Mesodermal cell (in vitro differentiated cells): ENCODE data around the gene VIPR2.
"Not testable (repeated sequence)": the region's sequence is repeated elsewhere in the genome, so short reads cannot be mapped to it uniquely, and the experiment has no call there.

ENCODE experiments used
- H3K27ac ChIP-seq: 2 replicates; pipeline ENCODE4 v1.7.0; 2013; ENCODE audit warnings: mild to moderate bottlenecking, low read depth, low read length, moderate library complexity; ENCODE audit not compliant: severe bottlenecking
- H3K36me3 ChIP-seq: 2 replicates; pipeline ENCODE4 v1.7.1; 2013; ENCODE audit warnings: mild to moderate bottlenecking, low read length, moderate library complexity; ENCODE audit not compliant: control insufficient read depth, insufficient read depth
- H3K4me1 ChIP-seq: one replicate; pipeline ENCODE4 v1.7.1; 2013; ENCODE audit warnings: mild to moderate bottlenecking, low read length; ENCODE audit not compliant: insufficient read depth, control insufficient read depth, poor library complexity, severe bottlenecking
- H3K4me3 ChIP-seq: 2 replicates; pipeline ENCODE4 v1.7.0; 2013; ENCODE audit warnings: low read length, control low read depth, mild to moderate bottlenecking; ENCODE audit not compliant: insufficient read depth, poor library complexity, severe bottlenecking; ENCODE audit errors: extremely low read depth
- H3K9me3 ChIP-seq: 2 replicates; pipeline ENCODE4 v1.7.1; 2013; ENCODE audit warnings: mild to moderate bottlenecking, low read length, moderate library complexity; ENCODE audit not compliant: control insufficient read depth
- WGBS, 2 experiments: methylation state at CpG; one replicate each; pipeline ENCODE4 v1.1.5; 2013; ENCODE audit warnings: missing lambda C conversion rate in 2 of 2; ENCODE audit not compliant: insufficient coverage in 2 of 2; 5-methylcytosine and 5-hydroxymethylcytosine counted together

Gene VIPR2

GRCh38 chr7:159172400-159172799 lies 27.7 kb upstream of the VIPR2 start:
- no peak overlapping the region for H3K27ac ChIP-seq
- 20 to 83% methylated on average over 1 to 9 of the region's 9 CpGs for WGBS, 2 experiments
- peaks cover 46% of the 10 kb centered on the region for H3K9me3 ChIP-seq

GRCh38 chr7:159169391-159169790 lies 24.7 kb upstream of the VIPR2 start:
- H3K27ac ChIP-seq: no peak overlapping the region
- peaks cover 36% of the 10 kb centered on the region for H3K9me3 ChIP-seq
- no peaks in the 10 kb centered on the region for H3K4me1 ChIP-seq
- WGBS, 2 experiments: 76 to 81% methylated on average over 11 to 17 of the region's 17 CpGs
- no peaks in the 10 kb centered on the region for H3K36me3 ChIP-seq
- H3K4me3 ChIP-seq: no peak overlapping the region

More at GRCh38 chr7:159172400-159172799, 27.7 kb upstream of the VIPR2 start:
- Histone ChIP-seq H3K4me1 (no peaks in the 10 kb centered on the region), H3K36me3 (no peaks in the 10 kb centered on the region), H3K4me3 (no peak overlapping the region)

- 79 to 85% methylated on average over 13 of the region's 15 CpGs for WGBS, 2 experiments
- Histone ChIP-seq H3K27ac (no peak overlapping the region), H3K9me3 (peaks cover 27% of the 10 kb centered on the region)
Observed at GRCh38 chr7:159167139-159167538, 22.5 kb upstream of the VIPR2 start.

DNA sequence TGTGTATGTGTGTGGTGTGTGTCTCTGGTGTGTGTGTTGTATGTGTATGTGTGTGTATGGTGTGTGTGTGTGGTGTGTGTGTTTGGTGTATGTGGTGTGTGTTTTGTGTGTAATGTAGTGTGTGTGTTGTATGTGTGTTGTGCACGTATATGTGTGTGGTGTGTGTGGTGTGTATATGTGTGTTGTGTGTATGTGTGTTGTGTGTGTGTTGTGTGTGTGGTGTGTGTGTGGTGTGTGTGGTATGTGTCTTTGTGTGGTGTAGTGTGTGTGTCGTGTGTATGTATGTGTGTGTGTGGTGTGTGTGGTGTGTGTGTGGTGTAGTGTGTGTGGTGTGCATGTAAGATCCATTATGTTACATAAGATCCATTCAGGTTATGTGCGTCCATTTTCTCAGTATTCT lies 21.9 kb upstream of the VIPR2 start:
- Histone ChIP-seq H3K36me3 (no peaks in the 10 kb centered on the region), H3K4me1 (no peaks in the 10 kb centered on the region), H3K4me3 (no peak overlapping the region), H3K9me3 (peaks cover 27% of the 10 kb centered on the region), H3K27ac (no peak overlapping the region)
- 50 to 60% methylated on average over 2 to 3 of the region's 3 CpGs for WGBS, 2 experiments

More at GRCh38 chr7:159167139-159167538, 22.5 kb upstream of the VIPR2 start:
- H3K4me3 ChIP-seq: no peak overlapping the region
- no peaks in the 10 kb centered on the region for H3K4me1 ChIP-seq
- H3K36me3 ChIP-seq: no peaks in the 10 kb centered on the region

DNA sequence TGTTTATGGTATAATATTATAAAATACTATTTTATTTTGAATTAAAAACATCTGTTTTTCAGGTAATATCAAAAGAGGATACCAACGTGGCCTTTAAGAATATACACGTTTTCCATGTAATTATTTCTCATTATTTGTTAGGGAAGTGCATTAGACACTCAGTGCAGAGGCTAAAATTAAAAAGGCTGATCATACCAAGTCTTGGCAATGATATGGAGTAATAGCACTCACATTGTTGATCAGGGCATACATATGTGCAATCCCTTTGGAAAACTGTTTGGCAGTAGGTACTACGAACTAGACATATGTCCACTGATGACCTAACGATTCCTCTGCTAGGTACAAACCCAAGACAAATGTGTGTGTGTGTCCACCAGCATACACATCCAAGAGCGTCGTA lies 20.7 kb upstream of the VIPR2 start:
- Histone ChIP-seq H3K9me3 (peaks cover 20% of the 10 kb centered on the region), H3K27ac (no peak overlapping the region), H3K36me3 (no peaks in the 10 kb centered on the region), H3K4me1 (no peaks in the 10 kb centered on the region), H3K4me3 (no peak overlapping the region)
- WGBS, 2 experiments: 93% methylated on average over 4 of the region's 6 CpGs; no CpG with 5 or more reads in 1 of the 2 experiments

DNA sequence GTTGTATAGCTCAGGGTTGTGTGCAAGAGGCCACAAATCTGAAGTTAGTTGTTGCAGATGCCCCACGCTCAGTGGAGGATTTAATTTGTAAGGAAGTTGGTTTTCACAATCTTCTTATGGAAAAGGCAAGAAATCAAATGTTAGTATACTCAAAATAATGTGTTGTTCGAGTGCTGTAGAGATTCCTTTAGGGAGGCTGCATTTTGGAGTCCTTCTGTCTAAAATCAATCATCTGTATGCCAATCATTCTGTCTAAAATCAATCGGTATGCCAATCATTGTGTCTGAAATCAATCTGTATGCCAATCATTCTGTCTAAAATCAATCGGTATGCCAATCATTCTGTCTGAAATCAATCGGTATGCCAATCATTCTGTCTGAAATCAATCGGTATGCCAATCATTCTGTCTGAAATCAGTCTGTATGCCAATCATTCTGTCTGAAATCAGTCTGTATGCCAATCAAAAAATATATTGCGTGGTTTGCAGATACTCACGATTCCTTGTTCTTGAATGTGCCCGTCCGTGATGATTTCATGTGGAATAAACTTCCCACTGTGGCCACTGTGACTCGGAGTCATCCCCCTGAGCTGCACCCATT lies 19.1 kb upstream of the VIPR2 start:
- H3K4me3 ChIP-seq, H3K36me3 ChIP-seq, H3K4me1 ChIP-seq, H3K27ac ChIP-seq: not testable (repeated sequence)
- 29 to 80% methylated on average over 1 of the region's 11 CpGs for WGBS, 2 experiments
- peaks cover 12% of the 10 kb centered on the region for H3K9me3 ChIP-seq

DNA sequence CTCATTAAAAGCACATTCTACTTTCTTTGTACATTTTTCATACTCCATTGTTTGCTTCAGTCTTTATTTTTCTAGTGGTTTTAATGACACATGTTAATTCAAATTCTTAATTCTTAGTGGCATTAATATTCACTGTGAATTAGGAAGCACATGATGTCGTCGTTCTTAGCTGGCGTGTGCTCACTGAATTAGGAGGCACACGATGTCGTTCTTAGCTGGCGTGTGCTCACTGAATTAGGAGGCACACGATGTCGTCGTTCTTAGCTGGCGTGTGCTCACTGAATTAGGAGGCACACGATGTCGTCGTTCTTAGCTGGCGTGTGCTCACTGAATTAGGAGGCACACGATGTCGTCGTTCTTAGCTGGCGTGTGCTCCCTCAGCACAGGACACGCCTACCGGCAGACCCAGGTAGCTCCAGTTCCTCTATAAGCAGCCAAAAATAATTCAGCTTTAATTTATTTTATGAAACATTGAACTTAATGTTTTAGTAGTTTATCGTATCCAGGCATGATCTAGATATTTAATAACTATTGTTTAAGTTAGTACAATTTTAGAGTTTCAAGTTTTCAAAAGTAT lies 17.5 kb upstream of the VIPR2 start:
- H3K4me1 ChIP-seq, H3K27ac ChIP-seq, H3K36me3 ChIP-seq, H3K4me3 ChIP-seq: not testable (repeated sequence)
- 72 to 89% methylated on average over 7 to 15 of the region's 21 CpGs for WGBS, 2 experiments
- H3K9me3 ChIP-seq: peaks cover 18% of the 10 kb centered on the region

GRCh38 chr7:159160450-159160849 lies 15.8 kb upstream of the VIPR2 start:
- H3K27ac ChIP-seq: no peak overlapping the region
- 96% methylated on average over 5 of the region's 7 CpGs; no CpG with 5 or more reads in 1 of the 2 experiments for WGBS, 2 experiments
- H3K4me1 ChIP-seq: no peaks in the 10 kb centered on the region
- no peaks in the 10 kb centered on the region for H3K36me3 ChIP-seq
- H3K4me3 ChIP-seq: no peak overlapping the region
- H3K9me3 ChIP-seq: peaks cover 8% of the 10 kb centered on the region

GRCh38 chr7:159159731-159160130 lies 15.1 kb upstream of the VIPR2 start:
- 72 to 82% methylated on average over 6 of the region's 6 CpGs for WGBS, 2 experiments
- H3K4me1 ChIP-seq: no peaks in the 10 kb centered on the region
- no peak overlapping the region for H3K4me3 ChIP-seq
- no peak overlapping the region for H3K27ac ChIP-seq
- H3K36me3 ChIP-seq: no peaks in the 10 kb centered on the region
- peaks cover 6% of the 10 kb centered on the region for H3K9me3 ChIP-seq

DNA sequence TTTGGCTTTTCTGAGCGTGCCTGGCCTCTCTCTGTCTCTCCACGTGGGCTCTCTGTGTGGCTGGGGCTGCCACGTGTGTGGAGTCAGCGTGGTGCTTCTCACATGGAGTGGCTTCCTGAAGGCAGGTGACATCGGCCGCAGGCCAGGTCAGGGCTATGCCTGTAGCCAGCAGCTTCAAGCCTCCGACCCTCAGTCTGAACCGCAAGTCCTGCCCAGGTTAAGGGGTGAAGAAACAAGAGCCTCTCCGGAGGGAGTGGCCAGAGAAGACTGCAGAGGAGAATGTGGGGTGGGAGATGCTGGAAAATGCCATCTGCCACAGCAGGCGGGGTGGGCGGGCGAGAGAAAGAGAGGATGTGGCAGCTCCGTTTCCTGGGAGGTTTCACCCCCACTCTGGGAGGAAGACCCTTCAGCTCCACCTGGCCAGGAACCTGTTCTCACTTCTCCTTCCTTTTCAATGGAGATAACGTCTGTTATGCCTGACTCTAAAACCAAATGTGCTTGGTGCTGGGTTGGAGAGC lies 14.3 kb upstream of the VIPR2 start:
- Histone ChIP-seq H3K4me3 (no peak overlapping the region), H3K27ac (no peak overlapping the region), H3K9me3 (peaks cover 8% of the 10 kb centered on the region), H3K36me3 (no peaks in the 10 kb centered on the region), H3K4me1 (no peaks in the 10 kb centered on the region)
- WGBS, 2 experiments: 73 to 77% methylated on average over 9 to 12 of the region's 14 CpGs
